Hindlimb muscle (tissue), 1 donor: ENCODE measurements around the gene SLC2A4RG. TPM values are rescaled to one million over a fixed set of nuclear protein-coding genes. Genes with fewer than 3 reads are reported as not detected.

Source experiments
- DNase-seq: peaks from one replicate; pipeline ENCODE4 v3.0.0-alpha.2; 2013
- polyA plus RNA-seq: library from polyadenylated mRNA; unstranded; fragments of 120-200 nt; gene quantifications from one replicate; pipeline ENCODE4 v1.2.1, GENCODE V29; 2013; ENCODE audit not compliant: insufficient read length

The SLC2A4RG gene
- polyA plus RNA-seq, 1 donor, result 189 TPM

DNA sequence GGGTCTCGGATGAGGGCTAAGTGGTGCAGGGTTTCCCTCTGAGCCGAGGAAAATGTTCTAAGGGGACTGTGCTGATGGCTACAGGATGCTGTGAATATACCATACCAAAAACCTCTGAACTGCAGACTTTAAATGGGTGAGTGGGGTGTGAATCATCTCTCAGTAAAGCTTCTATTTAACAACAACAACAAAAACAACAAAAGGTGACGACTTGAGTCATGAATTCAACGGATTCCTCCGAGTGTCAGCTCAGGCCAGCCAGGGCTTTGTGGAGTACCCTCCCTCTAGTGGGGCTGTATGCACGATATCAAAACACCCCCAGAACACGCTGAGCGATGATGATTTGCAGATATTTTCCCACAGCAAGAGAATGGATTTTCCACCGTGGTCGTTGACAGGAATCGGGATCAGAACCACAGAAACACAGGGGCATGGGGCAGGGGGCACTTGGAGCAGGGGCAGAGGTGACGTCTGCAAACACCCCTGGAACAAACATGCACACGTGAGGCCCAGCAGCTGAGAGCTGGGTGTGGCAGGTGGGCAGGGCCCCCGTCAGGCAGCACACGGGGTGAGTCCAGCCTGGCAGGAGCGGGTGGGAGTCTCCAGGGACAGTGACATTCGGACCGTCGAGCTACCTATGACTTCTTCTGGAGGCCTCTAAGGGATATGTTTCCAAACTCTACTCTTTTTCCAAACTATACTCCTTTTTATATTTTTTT lies 38.6 kb downstream of the SLC2A4RG start:
- no peak for DNase-seq

DNA sequence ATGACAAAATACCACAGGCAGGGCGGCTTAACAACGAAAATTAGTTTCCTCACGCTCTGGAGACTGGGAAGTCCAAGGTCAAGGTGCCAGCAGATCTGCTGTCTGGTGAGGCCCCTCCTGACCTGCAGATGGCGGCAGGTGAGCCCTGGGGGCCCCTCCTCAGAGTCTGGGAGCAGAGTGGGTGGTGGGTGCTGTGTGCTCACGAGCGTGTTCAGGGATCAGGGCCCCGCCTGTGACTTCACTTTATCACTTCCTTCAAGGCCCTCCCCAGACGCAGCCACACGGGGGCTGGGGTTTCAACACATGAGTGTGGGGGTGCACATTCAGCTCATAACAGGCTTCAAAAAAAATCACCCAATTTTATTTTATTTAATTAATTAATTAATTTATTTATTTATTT lies 39.3 kb downstream of the SLC2A4RG start:
- DNase-seq, result no peak

DNA sequence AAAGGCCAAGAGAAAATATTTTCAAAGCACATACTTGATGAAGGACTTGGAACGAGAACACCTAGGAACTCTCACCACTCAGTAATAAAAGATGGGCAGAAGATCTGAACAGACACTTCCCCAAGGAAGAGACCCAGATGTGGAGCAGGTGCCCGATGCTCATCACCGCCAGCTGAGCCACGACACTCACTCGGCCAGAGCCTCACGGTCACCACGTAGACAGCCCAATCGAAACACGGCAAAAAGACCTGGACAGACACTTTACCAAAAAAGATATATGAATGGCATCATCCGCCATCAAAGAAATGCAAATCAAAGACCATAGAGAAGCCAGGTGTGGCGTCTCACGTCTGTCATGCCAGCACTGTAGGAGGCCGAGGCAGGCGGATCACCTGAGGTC lies 41.6 kb downstream of the SLC2A4RG start:
- no peak for DNase-seq

DNA sequence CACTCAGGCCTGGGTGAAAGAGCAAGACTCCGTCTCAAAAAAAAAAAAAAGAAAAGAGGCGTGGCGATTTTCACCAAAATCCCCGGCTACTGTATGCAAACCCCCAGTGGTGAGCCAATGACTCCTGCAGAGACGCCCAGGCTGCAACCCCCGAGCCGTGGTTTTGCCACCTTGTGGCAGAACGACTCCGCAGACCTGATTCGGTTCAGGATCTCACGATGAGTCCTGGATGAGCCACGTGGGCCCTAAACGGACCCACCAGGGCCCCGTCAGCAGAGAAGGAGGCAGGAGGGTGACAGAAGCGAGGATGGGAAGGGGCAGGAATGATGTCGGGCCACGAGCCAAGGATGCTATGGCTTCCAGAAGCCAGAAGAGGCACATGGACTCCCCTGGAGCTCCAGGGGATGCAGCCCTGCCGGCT lies 42.5 kb downstream of the SLC2A4RG start:
- no peak for DNase-seq

DNA sequence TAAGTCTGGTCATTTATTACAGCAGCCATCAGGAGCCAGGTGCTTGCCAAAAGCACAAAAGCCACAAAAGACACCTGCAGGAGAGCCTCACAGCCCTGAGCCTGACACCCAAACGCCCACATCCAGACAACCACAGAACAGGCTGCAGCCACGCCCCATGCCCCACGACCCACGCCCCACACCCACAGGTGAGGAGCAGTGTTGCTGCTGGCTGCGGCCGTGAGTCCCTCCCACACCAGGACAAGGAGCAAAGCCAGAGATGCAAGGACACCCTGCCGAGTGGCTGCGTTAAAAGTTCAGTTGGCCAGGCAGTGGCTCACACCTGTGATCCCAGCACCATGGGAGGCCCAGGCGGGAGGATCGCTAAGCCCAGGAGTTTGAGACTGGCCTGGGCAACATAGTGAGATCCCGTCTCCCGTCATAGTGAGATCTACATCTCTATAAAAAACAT lies 43.0 kb downstream of the SLC2A4RG start:
- DNase-seq, result no peak

DNA sequence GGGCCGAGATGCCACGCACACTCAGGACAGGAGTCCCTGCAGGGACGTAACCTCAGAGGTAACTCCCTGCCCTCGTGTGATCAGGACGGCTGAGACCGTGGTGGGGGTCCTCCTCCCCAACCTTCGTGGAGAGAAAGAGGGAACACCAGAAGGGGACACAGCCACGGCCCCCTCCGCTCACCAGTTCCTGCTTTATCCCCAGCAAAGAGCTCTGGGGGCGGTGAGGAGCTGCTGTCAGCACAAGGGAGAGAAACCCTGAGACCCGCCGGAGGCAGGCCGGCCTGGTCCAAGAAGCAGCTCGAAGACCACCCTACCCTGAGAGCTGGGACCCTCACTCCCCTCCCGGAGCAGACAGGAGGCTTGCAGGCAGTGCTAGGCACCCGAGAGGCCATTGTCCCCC lies 44.4 kb downstream of the SLC2A4RG start:
- DNase-seq, result no peak

DNA sequence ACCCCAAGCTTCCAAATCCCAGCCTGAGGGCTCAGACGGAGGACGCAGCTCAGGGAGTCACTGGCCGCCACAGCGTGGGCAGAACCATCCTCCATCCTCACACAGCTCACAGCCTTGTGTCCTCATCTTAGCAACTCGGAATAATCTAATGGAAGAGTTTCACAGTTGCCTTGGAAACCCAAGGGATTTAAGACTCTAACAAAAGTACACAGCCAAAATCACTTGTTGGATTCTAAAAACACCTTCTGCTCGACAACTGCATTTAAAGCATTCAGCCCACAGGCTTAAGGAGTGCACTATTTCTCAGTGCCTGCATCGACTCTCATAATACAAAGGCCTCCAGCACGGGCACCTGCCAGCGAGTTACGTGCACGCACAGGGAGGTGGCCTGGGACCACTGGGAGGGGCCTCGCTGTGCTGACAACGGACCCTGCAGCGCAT lies 46.1 kb downstream of the SLC2A4RG start:
- DNase-seq, result no peak

DNA sequence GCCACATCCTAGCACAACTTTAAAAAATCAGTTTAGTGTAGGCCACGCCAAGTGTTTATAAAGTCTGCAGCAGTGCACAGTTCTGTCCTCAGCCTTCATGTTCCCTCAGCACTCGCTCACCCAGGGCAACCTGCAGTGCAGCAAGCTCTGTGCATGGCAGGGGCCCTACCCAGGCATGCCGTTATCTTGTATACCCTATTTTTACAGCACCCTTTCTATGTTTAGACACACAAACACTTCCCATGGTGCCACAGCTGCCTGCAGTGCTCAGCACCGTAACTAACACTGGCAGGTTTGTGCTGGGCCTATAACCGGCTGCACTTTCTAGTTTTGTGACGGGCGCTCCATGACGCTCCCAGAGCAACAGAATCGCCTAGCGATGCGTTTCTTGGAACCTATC lies 47.7 kb downstream of the SLC2A4RG start:
- DNase-seq, result no peak

DNA sequence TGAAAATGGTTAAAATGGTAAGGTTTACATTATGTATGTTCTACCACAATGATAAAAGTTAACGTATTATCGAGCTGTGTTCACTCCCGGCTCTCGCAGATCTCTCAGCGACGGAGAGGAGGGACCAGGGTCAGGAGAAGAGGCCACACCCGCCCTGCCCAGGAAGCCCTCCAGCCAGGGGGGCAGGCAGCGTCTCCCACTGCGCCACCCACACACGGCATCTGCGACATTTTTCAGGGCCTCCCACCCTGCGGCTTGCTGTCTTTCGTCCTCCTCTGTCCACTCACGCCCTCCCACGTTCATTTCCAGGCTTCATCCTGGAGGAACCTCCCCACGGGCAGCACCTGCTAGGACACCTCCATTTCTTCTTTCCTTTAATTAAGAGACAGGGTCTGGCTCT lies 48.2 kb downstream of the SLC2A4RG start:
- DNase-seq, result no peak

DNA sequence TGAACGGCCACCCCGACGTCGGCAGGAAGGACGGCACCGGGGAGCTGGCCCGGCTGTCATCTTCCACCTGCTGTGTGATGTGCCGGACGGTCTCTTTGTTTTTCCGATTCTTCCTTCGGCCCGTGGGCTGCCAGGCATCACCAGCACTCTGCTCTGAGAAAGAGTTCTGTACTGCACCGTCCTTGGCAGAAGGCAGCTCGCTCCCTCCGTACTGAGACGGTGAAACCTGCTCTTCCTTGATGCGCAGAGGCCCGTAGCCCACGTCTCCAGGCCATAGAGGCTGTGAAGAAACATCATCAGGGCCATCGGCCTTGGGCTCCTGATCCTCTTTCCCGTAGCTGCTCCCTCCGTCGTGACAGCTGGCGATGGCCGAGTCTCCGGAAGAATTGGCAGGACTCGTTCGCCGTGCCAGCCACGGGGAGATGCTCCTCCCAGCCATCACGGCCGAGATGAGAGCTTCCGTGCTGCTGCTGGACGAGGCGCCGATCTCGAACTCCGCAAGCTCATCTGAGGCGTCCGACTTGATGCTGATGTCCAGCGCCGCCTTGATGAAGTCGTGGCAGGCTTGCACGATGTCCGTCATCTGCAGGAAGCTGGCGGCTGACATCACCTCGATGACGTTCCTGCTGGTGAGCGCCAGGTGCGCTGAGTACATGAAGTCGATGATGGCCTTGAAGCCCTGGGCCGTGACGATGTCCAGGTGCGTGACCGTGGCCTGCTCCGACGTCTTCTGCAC lies 50.4 kb downstream of the SLC2A4RG start:
- no peak for DNase-seq

DNA sequence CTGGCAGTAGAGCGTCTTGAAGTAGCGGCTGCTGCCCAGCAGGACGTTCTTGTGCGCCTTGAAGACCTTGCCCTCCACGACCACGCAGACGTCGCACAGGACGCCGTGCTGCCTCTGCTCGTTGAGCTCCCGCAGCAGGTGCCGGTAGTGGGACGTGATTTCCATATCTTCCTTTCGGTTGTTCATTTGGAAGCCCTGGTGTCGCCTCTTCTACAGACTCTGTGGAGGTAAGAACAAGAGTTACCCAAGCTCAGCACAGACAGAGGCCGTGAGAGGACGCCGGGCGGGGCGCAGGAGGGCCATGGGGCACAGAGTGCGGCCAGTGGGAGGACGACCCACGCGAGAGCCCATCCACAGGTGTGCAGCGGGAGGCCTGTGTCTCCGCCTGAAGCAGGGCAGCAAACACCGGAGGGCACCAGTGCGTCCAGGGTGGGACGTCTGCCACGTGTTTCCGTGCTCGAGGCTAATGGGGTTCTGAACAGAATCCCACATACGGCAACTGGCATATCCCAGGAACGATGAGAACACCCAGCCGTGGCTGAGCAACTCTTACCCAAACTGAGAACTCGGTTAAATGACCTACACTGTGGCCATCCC lies 51.1 kb downstream of the SLC2A4RG start:
- DNase-seq, result no peak

DNA sequence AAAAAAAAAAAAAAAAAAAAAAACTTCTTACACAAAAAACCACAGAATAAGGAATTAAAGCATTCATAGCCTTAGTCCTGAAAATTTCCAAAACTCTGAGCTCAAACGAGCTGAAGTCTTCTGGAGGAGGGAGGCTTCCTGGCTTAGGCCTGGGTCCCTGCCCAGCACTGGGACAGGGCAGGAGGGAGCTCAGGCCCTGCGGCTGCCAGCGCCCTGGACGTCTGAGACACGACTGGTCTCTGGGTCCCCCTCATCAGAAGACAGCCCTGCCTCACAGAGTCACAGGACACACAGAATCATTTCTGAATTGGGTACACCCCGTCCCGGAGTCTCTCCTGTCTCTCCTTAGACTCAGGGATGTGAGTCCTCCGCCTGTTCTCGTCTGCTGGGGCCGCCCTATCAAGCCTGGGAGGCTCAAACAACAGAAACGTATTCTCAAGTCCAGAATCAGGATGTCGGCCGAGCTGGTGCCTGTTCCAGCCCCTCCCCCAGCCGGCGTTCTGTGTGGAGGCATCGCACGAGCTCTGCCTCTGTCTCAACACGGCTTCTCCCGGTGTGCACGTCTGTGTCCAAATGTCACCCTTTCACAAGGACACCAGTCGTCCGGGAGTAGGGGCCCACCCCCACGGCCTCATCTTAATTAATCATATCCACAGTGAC lies 52.1 kb downstream of the SLC2A4RG start:
- DNase-seq, result no peak

DNA sequence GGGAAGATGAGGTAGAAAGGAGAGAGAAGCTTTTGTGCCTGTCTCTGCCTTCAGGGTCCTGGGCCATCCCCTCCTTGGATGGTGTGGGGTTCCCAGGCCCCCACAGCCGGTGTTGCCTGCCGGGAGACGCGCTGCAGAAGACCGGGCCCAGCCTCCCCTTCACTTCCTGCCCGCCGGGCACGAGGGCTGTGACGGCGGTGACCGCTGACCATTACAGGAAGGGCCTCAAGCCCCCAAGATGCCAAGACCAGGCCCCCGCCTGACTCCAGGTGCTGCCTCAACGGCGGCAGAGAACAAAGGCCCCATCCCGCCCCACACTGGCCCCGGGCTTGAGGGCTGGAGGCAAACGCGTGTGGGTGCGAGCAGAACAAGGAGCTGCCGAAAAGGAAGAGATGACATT lies 53.3 kb downstream of the SLC2A4RG start:
- DNase-seq, result no peak

Other genes with a start within 250 kb of the SLC2A4RG start
- gene EEF1A2, start 240.7 kb upstream of the SLC2A4RG start, polyA plus RNA-seq, result 1,012 TPM
- 287 TPM for gene PPDPF, start 219.0 kb upstream of the SLC2A4RG start, polyA plus RNA-seq
- 0.41 TPM for gene PTK6, start 202.4 kb upstream of the SLC2A4RG start, polyA plus RNA-seq
- not detected for gene SRMS, start 192.0 kb upstream of the SLC2A4RG start, polyA plus RNA-seq
- gene FNDC11, start 185.6 kb upstream of the SLC2A4RG start, polyA plus RNA-seq, result 0.13 TPM
- gene HELZ2, start 165.5 kb upstream of the SLC2A4RG start, polyA plus RNA-seq, result 7.6 TPM
- gene GMEB2, start 112.7 kb upstream of the SLC2A4RG start, polyA plus RNA-seq, result 8.0 TPM
- gene STMN3, start 86.4 kb upstream of the SLC2A4RG start, polyA plus RNA-seq, result 13.5 TPM
- 12.2 TPM for gene RTEL1, start 81.5 kb upstream of the SLC2A4RG start, polyA plus RNA-seq
- 1.6 TPM for gene TNFRSF6B, start 43.1 kb upstream of the SLC2A4RG start, polyA plus RNA-seq
- gene ARFRP1, start 31.8 kb upstream of the SLC2A4RG start, polyA plus RNA-seq, result 31.7 TPM
- gene ZGPAT, start 31.7 kb upstream of the SLC2A4RG start, polyA plus RNA-seq, result 17.1 TPM
- gene LIME1, start 3.1 kb upstream of the SLC2A4RG start, polyA plus RNA-seq, result 6.2 TPM
- 24.7 TPM for gene ZBTB46, start 91.5 kb downstream of the SLC2A4RG start, polyA plus RNA-seq
- gene ABHD16B, start 121.7 kb downstream of the SLC2A4RG start, polyA plus RNA-seq, result not detected
- 87.2 TPM for gene TPD52L2, start 125.5 kb downstream of the SLC2A4RG start, polyA plus RNA-seq
- gene DNAJC5, start 155.3 kb downstream of the SLC2A4RG start, polyA plus RNA-seq, result 33.3 TPM
- gene UCKL1, start 216.6 kb downstream of the SLC2A4RG start, polyA plus RNA-seq, result 54.9 TPM
- gene ZNF512B, start 230.2 kb downstream of the SLC2A4RG start, polyA plus RNA-seq, result 29.8 TPM
- 4.4 TPM for gene SAMD10, start 239.9 kb downstream of the SLC2A4RG start, polyA plus RNA-seq
- gene PRPF6, start 241.4 kb downstream of the SLC2A4RG start, polyA plus RNA-seq, result 63.6 TPM